ENCODE measurements around the gene CDH8. TPM values are rescaled to one million over a fixed set of nuclear protein-coding genes. Genes with fewer than 3 reads are reported as not detected.

The CDH8 gene
- total RNA-seq, 1 experiment from 2014 or later: not detected

DNA sequence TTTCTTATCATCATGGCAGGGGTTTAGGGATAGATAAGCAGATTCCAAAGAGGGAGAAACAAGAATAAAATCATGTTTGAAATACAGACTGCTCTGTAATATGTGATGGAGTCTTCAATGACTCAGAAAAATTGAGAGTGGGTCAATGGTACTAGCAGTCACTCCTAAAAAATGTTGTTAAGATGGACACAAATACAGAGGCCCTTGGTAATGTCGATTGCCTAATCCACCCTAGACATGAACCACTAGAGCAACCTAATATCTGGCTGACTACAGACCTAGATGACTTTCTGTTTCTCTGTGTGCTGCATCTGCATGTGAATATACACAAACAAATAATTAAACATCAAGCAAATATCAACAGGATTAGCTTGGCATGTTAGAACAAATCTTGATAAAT, 135.8 kb downstream of the CDH8 start:
- intact Hi-C loops (cut with micrococcal nuclease; ENCODE audit: unreplicated experiment): no loop called here
- Histone ChIP-seq H3K9me2 (ENCODE audit: insufficient read depth) (no peaks in the 10 kb centered on the region), H4K20me1 (ENCODE audit: insufficient read depth) (no peaks in the 10 kb centered on the region), H2AFZ (no peak overlapping the region), H3K36me3 (ENCODE audit: low read depth) (no peaks in the 10 kb centered on the region), H3K4me3 (no peak overlapping the region), H3K27me3 (ENCODE audit: insufficient read depth, low read depth) (peaks cover 6% of the 10 kb centered on the region; the same call in 1 of the 2 replicates), H3K4me2 (no peak overlapping the region), H3K79me2 (ENCODE audit: low read depth) (no peaks in the 10 kb centered on the region), H3F3A (ENCODE audit: insufficient read depth, low read depth) (no peaks in the 10 kb centered on the region), H3K9me3 (ENCODE audit: insufficient read depth, low read depth) (no peaks in the 10 kb centered on the region), H3K4me1 (replicated peaks; ENCODE audit: insufficient read depth) (0 out of 2 replicates have a peak, but pooled peaks cover 4% of the 10 kb centered on the region), H3K27ac (no peak overlapping the region)
- no peak for DNase-seq
- CTCF ChIA-PET: no interaction called here
- POLR2A ChIA-PET (ENCODE audit: unreplicated experiment): no interaction called here
- BruUV-seq (replicated peaks): no TSS peak
- TF ChIP-seq EZH2 (IDR thresholded peaks at IDR 0.05; ENCODE audit: low read depth): no peak
- TF ChIP-seq, protein P1, sequence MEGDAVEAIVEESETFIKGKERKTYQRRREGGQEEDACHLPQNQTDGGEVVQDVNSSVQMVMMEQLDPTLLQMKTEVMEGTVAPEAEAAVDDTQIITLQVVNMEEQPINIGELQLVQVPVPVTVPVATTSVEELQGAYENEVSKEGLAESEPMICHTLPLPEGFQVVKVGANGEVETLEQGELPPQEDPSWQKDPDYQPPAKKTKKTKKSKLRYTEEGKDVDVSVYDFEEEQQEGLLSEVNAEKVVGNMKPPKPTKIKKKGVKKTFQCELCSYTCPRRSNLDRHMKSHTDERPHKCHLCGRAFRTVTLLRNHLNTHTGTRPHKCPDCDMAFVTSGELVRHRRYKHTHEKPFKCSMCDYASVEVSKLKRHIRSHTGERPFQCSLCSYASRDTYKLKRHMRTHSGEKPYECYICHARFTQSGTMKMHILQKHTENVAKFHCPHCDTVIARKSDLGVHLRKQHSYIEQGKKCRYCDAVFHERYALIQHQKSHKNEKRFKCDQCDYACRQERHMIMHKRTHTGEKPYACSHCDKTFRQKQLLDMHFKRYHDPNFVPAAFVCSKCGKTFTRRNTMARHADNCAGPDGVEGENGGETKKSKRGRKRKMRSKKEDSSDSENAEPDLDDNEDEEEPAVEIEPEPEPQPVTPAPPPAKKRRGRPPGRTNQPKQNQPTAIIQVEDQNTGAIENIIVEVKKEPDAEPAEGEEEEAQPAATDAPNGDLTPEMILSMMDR (conservative IDR thresholded peaks at IDR 0.05): no peak

DNA sequence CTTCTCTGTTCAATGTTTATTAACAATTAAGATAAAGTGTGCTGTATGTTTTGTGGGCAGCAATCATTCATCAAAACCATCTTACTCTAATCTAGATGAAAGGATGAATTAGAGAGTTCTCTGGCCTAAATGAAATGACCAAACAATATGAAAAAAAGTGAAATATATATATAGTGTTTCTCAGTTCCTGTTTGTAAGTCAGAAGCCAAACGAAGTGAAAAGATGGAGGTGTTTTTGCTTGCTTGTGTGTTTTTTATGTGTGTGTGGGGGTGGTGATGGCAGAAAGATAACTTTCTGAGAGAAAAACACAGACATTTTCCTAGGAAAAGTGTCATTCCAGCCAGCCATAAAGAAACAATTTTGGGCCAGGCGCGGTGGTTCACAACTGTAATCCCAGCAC, 138.6 kb downstream of the CDH8 start:
- no peaks in the 10 kb centered on the region for H3K36me3 ChIP-seq (ENCODE audit: low read depth)
- no peaks in the 10 kb centered on the region for H3K79me2 ChIP-seq (ENCODE audit: low read depth)
- H3K4me3 ChIP-seq: no peak overlapping the region
- no peaks in the 10 kb centered on the region for H3F3A ChIP-seq (ENCODE audit: insufficient read depth, low read depth)
- no peak for DNase-seq
- intact Hi-C loops (cut with micrococcal nuclease; ENCODE audit: unreplicated experiment): no loop called here
- H2AFZ ChIP-seq: no peak overlapping the region
- CTCF ChIA-PET: no interaction called here
- no peaks in the 10 kb centered on the region for H3K4me1 ChIP-seq (replicated peaks; ENCODE audit: insufficient read depth)
- H3K27ac ChIP-seq: no peak overlapping the region
- no peaks in the 10 kb centered on the region for H3K9me3 ChIP-seq (ENCODE audit: insufficient read depth, low read depth)
- H4K20me1 ChIP-seq (ENCODE audit: insufficient read depth): no peaks in the 10 kb centered on the region
- H3K4me2 ChIP-seq: no peak overlapping the region
- POLR2A ChIA-PET (ENCODE audit: unreplicated experiment): no interaction called here
- no peaks in the 10 kb centered on the region for H3K27me3 ChIP-seq (ENCODE audit: insufficient read depth, low read depth)
- TF ChIP-seq, protein P1 (conservative IDR thresholded peaks at IDR 0.05): no peak
- no peak for TF ChIP-seq EZH2 (IDR thresholded peaks at IDR 0.05; ENCODE audit: low read depth)
- BruUV-seq (replicated peaks): no TSS peak
- H3K9me2 ChIP-seq (ENCODE audit: insufficient read depth): no peaks in the 10 kb centered on the region

DNA sequence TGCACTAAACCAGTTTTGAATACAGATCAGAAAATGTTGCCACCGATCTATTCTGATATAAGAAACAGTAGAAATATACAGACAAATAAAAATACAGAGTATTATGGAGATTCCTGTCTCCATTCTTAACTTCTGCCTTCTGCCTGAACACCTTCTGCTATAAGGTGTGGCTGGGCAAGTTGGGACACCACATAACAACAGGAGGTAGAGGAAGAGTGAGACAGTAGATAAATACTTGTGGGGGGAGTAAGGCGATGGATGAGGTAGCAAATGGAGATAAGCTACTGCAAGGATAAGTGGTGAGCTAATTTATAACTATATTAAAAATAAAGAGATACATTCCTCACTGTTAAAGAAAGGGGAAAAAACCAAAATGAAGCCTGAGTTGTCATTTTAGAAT, 143.7 kb downstream of the CDH8 start:
- no peaks in the 10 kb centered on the region for H3F3A ChIP-seq (ENCODE audit: insufficient read depth, low read depth)
- H3K9me2 ChIP-seq (ENCODE audit: insufficient read depth): no peaks in the 10 kb centered on the region
- H3K27me3 ChIP-seq (ENCODE audit: insufficient read depth, low read depth): no peaks in the 10 kb centered on the region
- no peak overlapping the region for H3K4me2 ChIP-seq
- H2AFZ ChIP-seq: no peak overlapping the region
- H3K9me3 ChIP-seq (ENCODE audit: insufficient read depth, low read depth): no peaks in the 10 kb centered on the region
- ChIA-PET CTCF (no interaction called here), POLR2A (ENCODE audit: unreplicated experiment) (no interaction called here)
- BruUV-seq (replicated peaks): no TSS peak
- H3K27ac ChIP-seq: no peak overlapping the region
- intact Hi-C loops (cut with micrococcal nuclease; ENCODE audit: unreplicated experiment): no loop called here
- H3K79me2 ChIP-seq (ENCODE audit: low read depth): no peaks in the 10 kb centered on the region
- no peaks in the 10 kb centered on the region for H3K36me3 ChIP-seq (ENCODE audit: low read depth)
- no peaks in the 10 kb centered on the region for H4K20me1 ChIP-seq (ENCODE audit: insufficient read depth)
- no peak overlapping the region for H3K4me3 ChIP-seq
- no peak for DNase-seq
- H3K4me1 ChIP-seq (replicated peaks; ENCODE audit: insufficient read depth): no peaks in the 10 kb centered on the region
- TF ChIP-seq, protein P1 (conservative IDR thresholded peaks at IDR 0.05): no peak
- TF ChIP-seq EZH2 (IDR thresholded peaks at IDR 0.05; ENCODE audit: low read depth): no peak
